ENCODE results near the gene WDTC1. TPM values are rescaled to one million over a fixed set of nuclear protein-coding genes. Genes with fewer than 3 reads are reported as not detected.

WDTC1 gene
- total and polyA plus RNA-seq, 7 donors = 10.8 to 66.1 (median 55.6) TPM

DNA sequence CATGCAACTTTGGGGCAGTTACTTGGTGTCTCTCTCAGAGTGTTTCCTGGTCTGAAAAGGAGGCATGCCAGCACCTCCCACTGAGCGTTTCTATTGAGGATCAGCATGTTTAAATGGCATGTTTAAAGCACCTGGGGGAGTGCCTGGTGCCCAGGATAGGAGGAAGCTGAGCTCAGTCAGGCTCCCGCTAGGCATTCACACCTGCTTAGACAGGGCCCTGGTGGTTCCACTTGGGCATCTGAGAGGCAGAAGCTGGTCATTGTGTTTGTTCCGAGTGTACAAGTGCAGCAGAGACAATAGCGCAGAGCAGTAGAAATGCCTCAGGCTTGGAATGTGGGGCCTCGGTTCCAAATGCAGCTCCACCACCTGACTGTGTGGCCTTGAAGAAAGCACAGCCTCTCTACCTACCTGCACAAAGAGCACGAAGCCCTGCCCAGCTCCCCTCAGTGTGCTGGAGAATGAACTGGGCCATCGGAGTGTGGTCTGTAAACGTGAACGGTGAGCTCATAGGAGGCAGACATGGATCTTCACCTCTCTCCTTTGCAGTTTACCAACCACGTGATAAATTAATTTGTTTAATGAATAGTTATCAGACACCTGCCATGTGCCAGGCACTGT is 67.3 kb downstream of the WDTC1 start:
- peaks cover 30% of the 10 kb centered on the region for H3K4me1 ChIP-seq
- TF ChIP-seq, protein P1, sequence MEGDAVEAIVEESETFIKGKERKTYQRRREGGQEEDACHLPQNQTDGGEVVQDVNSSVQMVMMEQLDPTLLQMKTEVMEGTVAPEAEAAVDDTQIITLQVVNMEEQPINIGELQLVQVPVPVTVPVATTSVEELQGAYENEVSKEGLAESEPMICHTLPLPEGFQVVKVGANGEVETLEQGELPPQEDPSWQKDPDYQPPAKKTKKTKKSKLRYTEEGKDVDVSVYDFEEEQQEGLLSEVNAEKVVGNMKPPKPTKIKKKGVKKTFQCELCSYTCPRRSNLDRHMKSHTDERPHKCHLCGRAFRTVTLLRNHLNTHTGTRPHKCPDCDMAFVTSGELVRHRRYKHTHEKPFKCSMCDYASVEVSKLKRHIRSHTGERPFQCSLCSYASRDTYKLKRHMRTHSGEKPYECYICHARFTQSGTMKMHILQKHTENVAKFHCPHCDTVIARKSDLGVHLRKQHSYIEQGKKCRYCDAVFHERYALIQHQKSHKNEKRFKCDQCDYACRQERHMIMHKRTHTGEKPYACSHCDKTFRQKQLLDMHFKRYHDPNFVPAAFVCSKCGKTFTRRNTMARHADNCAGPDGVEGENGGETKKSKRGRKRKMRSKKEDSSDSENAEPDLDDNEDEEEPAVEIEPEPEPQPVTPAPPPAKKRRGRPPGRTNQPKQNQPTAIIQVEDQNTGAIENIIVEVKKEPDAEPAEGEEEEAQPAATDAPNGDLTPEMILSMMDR (IDR thresholded peaks at IDR 0.05) = no peak
- no peaks in the 10 kb centered on the region for H3K27me3 ChIP-seq (ENCODE audit: insufficient read depth in 3 of 3, low read length in 2 of 3)
- intact Hi-C loops (cut with DNase I) = loop anchor here (2.0 kb wide), 3 partner anchors 57 to 93 kb away; partner anchors contain the start of gene GPR3 (in 1 of the 2)
- ATAC-seq (no peak), DNase-seq (no peak)
- H3K4me3 ChIP-seq = no peak overlapping the region
- no peaks in the 10 kb centered on the region for H3K9me3 ChIP-seq
- H3K36me3 ChIP-seq (ENCODE audit: insufficient read depth in 1 of 2, low read depth in 1 of 2) = peaks cover 0 to 86% of the 10 kb centered on the region in 2 donors
- H3K27ac ChIP-seq = no peak overlapping the region
- 79 to 86% (median 82%) methylated on average over 10 of the region's 10 CpGs for WGBS, 3 donors

DNA sequence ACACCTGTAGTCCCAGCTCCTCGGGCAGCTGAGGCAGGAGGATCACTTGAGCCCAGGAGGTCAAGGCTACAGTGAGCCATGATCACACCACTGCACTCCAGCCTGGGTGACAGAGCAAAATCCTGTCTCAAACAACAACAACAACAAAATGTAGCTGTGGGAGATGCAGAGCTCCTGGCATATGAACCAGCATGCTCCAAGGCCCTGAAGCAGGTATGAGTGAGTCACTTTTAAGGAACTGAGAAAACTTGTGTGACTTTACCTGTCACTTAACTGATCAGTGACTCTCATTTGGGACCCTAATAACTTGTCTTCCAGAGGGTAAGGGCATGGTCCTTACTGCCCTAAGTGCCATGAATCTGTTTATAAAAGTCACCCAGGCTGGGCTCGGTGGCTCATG is 68.2 kb downstream of the WDTC1 start:
- no peak overlapping the region for H3K4me3 ChIP-seq
- H3K4me1 ChIP-seq = peaks cover 30% of the 10 kb centered on the region
- no peaks in the 10 kb centered on the region for H3K9me3 ChIP-seq
- H3K36me3 ChIP-seq (ENCODE audit: insufficient read depth in 1 of 2, low read depth in 1 of 2) = peaks cover 0 to 82% of the 10 kb centered on the region in 2 donors
- no peak for ATAC-seq
- H3K27ac ChIP-seq = no peak overlapping the region
- intact Hi-C loops (cut with DNase I) = no loop called here
- H3K27me3 ChIP-seq (ENCODE audit: insufficient read depth in 3 of 3, low read length in 2 of 3) = no peaks in the 10 kb centered on the region
- DNase-seq = no peak
- WGBS, 3 donors = 90 to 97% (median 91%) methylated on average over 2 of the region's 2 CpGs
- TF ChIP-seq, protein P1 (IDR thresholded peaks at IDR 0.05) = no peak

DNA sequence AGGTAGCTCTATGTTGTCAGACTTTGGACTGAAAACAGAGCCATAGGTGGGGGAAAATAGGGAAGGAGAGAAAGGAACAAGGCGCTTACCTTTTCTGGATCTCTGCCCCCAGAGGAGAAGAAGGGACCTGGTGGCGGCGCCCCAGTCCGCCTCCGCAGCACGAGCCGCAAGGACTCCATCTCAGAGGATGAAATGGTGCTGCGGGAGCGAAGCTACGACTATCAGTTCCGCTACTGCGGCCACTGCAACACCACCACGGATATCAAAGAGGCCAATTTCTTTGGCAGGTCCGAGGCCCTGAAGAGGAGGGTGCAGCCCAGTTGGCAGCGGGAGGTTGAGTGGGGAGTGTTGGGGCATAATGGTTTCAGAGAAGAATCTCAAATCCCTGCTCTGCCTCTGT is 69.1 kb downstream of the WDTC1 start:
- no peak overlapping the region for H3K4me3 ChIP-seq
- TF ChIP-seq, protein P1 (IDR thresholded peaks at IDR 0.05) = no peak
- peaks cover 0 to 73% of the 10 kb centered on the region in 2 donors for H3K36me3 ChIP-seq (ENCODE audit: insufficient read depth in 1 of 2, low read depth in 1 of 2)
- ATAC-seq (no peak), DNase-seq (no peak)
- no peaks in the 10 kb centered on the region for H3K27me3 ChIP-seq (ENCODE audit: insufficient read depth in 3 of 3, low read length in 2 of 3)
- H3K27ac ChIP-seq = no peak overlapping the region
- 89 to 91% (median 91%) methylated on average over 15 of the region's 15 CpGs for WGBS, 3 donors
- intact Hi-C loops (cut with DNase I) = no loop called here
- no peaks in the 10 kb centered on the region for H3K9me3 ChIP-seq
- H3K4me1 ChIP-seq = peaks cover 22% of the 10 kb centered on the region

DNA sequence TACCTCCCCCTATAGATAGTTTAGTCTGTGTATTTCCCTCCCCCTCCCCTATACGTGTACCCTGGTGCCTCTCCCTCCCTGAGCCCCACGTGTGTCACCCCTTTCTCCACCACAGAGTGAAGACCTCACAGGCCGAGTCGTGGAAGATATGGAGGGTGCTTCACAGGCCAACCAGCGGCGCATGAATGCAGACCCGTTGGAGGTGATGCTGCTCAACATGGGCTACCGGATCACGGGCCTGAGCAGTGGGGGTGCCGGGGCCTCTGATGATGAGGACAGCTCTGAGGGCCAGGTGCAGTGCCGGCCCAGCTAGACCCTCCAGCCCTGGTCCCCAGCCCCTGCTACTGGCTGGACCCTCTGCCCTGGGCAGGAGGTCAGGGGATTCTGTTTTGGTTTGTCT is 71.6 kb downstream of the WDTC1 start:
- intact Hi-C loops (cut with DNase I) = no loop called here
- TF ChIP-seq, protein P1 (IDR thresholded peaks at IDR 0.05) = no peak
- WGBS, 3 donors = 85 to 87% (median 87%) methylated on average over 10 to 11 of the region's 11 CpGs
- Histone ChIP-seq H3K27ac (no peak overlapping the region), H3K36me3 (ENCODE audit: insufficient read depth in 1 of 2, low read depth in 1 of 2) (peaks cover 0 to 64% of the 10 kb centered on the region in 2 donors), H3K27me3 (ENCODE audit: insufficient read depth in 3 of 3, low read length in 2 of 3) (no peaks in the 10 kb centered on the region), H3K4me1 (no peaks in the 10 kb centered on the region), H3K9me3 (no peaks in the 10 kb centered on the region), H3K4me3 (no peak overlapping the region)
- no peak for DNase-seq
- ATAC-seq = no peak

Data from psoas muscle (tissue), 8 donors.